NCI-H2171 (cell line): ENCODE measurements around the gene MYMK.

Experiments
- DNase-seq: peaks from one replicate; lab custom pipeline; 2025; lab: John Stamatoyannopoulos, UW

MYMK gene

GRCh38 chr9:133518706-133519449 lies 5.9 kb downstream of the MYMK start:
- DNase-seq: no peak

GRCh38 chr9:133518200-133518599 lies 6.6 kb downstream of the MYMK start:
- peak; percentile 14 for DNase-seq

GRCh38 chr9:133517711-133518110 lies 7.0 kb downstream of the MYMK start:
- DNase-seq: no peak

- DNase-seq: no peak
These were observed 7.8 kb downstream of the MYMK start for GRCh38 chr9:133516961-133517350.

GRCh38 chr9:133516256-133516960 lies 8.4 kb downstream of the MYMK start:
- no peak for DNase-seq

- DNase-seq: no peak
These were observed 9.0 kb downstream of the MYMK start for GRCh38 chr9:133515615-133516255.

GRCh38 chr9:133515240-133515610 lies 9.5 kb downstream of the MYMK start:
- DNase-seq: no peak

- peak; percentile 61 for DNase-seq
These were observed 10.1 kb downstream of the MYMK start for GRCh38 chr9:133514460-133515239.

GRCh38 chr9:133513214-133514100 lies 11.3 kb downstream of the MYMK start:
- DNase-seq: peak; percentile 76

- DNase-seq: no peak
These were observed 12.2 kb downstream of the MYMK start for GRCh38 chr9:133512253-133513213.

- DNase-seq: no peak
These were observed 13.2 kb downstream of the MYMK start for GRCh38 chr9:133511607-133512006.

- DNase-seq: no peak
These were observed 13.7 kb downstream of the MYMK start for GRCh38 chr9:133510926-133511505.

GRCh38 chr9:133509179-133510083 lies 15.3 kb downstream of the MYMK start:
- DNase-seq: no peak

GRCh38 chr9:133508046-133508445 lies 16.7 kb downstream of the MYMK start:
- DNase-seq: no peak

GRCh38 chr9:133507246-133507965 lies 17.4 kb downstream of the MYMK start:
- DNase-seq: no peak

- no peak for DNase-seq
These were observed 18.1 kb downstream of the MYMK start for GRCh38 chr9:133506653-133507038.

GRCh38 chr9:133505901-133506652 lies 18.7 kb downstream of the MYMK start:
- no peak for DNase-seq
